ENCODE results near the gene HAS3.
"Not testable (repeated sequence)": the region's sequence is repeated elsewhere in the genome, so short reads cannot be mapped to it uniquely, and the experiment has no call there.

HAS3 gene

GRCh38 chr16:69105501-69106361, at the start of gene HAS3:
Gene HAS3, plus strand, starts transcription at chr16:69105653. Its CDS starts 3,743 bp downstream, at chr16:69109396.
- Mint-ChIP-seq H3K36me3 (peaks cover 3% of the 10 kb centered on the region), H3K27me3 (peaks cover 12% of the 10 kb centered on the region), H3K9me3 (ENCODE audit: low read depth) (no peaks in the 10 kb centered on the region), H3K27ac (no peak within 1 kb of the TSS), H3K4me3 (peak within 1 kb of the TSS; percentile 93), H3K4me1 (ENCODE audit: low read depth) (peaks cover 19% of the 10 kb centered on the region)

GRCh38 chr16:69055980-69056379, 49.5 kb upstream of the HAS3 start:
- Mint-ChIP-seq H3K4me3 (no peak overlapping the region), H3K27ac (peak overlapping the region; percentile 5), H3K27me3 (no peaks in the 10 kb centered on the region), H3K9me3 (ENCODE audit: low read depth) (no peaks in the 10 kb centered on the region), H3K4me1 (ENCODE audit: low read depth) (no peaks in the 10 kb centered on the region), H3K36me3 (no peaks in the 10 kb centered on the region)

GRCh38 chr16:69056421-69056820, 49.0 kb upstream of the HAS3 start:
- no peaks in the 10 kb centered on the region for H3K4me1 Mint-ChIP-seq (ENCODE audit: low read depth)
- H3K27ac Mint-ChIP-seq, result no peak overlapping the region
- H3K27me3 Mint-ChIP-seq, result no peaks in the 10 kb centered on the region
- H3K4me3 Mint-ChIP-seq, result no peak overlapping the region
- no peaks in the 10 kb centered on the region for H3K9me3 Mint-ChIP-seq (ENCODE audit: low read depth)
- no peaks in the 10 kb centered on the region for H3K36me3 Mint-ChIP-seq

GRCh38 chr16:69057400-69058378, 47.8 kb upstream of the HAS3 start:
- H3K27me3 Mint-ChIP-seq, result no peaks in the 10 kb centered on the region
- H3K27ac Mint-ChIP-seq, result no peak overlapping the region

GRCh38 chr16:69063491-69063890, 42.0 kb upstream of the HAS3 start:
- not testable (repeated sequence) for H3K27me3 Mint-ChIP-seq; H3K9me3 Mint-ChIP-seq (ENCODE audit: low read depth); H3K4me1 Mint-ChIP-seq (ENCODE audit: low read depth); H3K4me3 Mint-ChIP-seq; H3K36me3 Mint-ChIP-seq; H3K27ac Mint-ChIP-seq

More at GRCh38 chr16:69057400-69058378, 47.8 kb upstream of the HAS3 start:
- no peak overlapping the region for H3K4me3 Mint-ChIP-seq
- H3K36me3 Mint-ChIP-seq, result no peaks in the 10 kb centered on the region
- no peaks in the 10 kb centered on the region for H3K4me1 Mint-ChIP-seq (ENCODE audit: low read depth)
- no peaks in the 10 kb centered on the region for H3K9me3 Mint-ChIP-seq (ENCODE audit: low read depth)

GRCh38 chr16:69064124-69064763, 41.2 kb upstream of the HAS3 start:
- no peaks in the 10 kb centered on the region for H3K36me3 Mint-ChIP-seq
- no peaks in the 10 kb centered on the region for H3K27me3 Mint-ChIP-seq
- H3K9me3 Mint-ChIP-seq (ENCODE audit: low read depth), result no peaks in the 10 kb centered on the region
- H3K4me1 Mint-ChIP-seq (ENCODE audit: low read depth), result no peaks in the 10 kb centered on the region
- H3K4me3 Mint-ChIP-seq, result no peak overlapping the region
- no peak overlapping the region for H3K27ac Mint-ChIP-seq

- no peaks in the 10 kb centered on the region for H3K36me3 Mint-ChIP-seq
- no peaks in the 10 kb centered on the region for H3K4me1 Mint-ChIP-seq (ENCODE audit: low read depth)
- H3K4me3 Mint-ChIP-seq, result no peak overlapping the region
- no peaks in the 10 kb centered on the region for H3K9me3 Mint-ChIP-seq (ENCODE audit: low read depth)
- no peak overlapping the region for H3K27ac Mint-ChIP-seq
- H3K27me3 Mint-ChIP-seq, result no peaks in the 10 kb centered on the region
Observed at GRCh38 chr16:69064764-69065313, 40.6 kb upstream of the HAS3 start.

GRCh38 chr16:69069504-69069903, 35.9 kb upstream of the HAS3 start:
- H3K27me3 Mint-ChIP-seq, result no peaks in the 10 kb centered on the region
- no peaks in the 10 kb centered on the region for H3K36me3 Mint-ChIP-seq
- no peaks in the 10 kb centered on the region for H3K9me3 Mint-ChIP-seq (ENCODE audit: low read depth)
- H3K4me3 Mint-ChIP-seq, result no peak overlapping the region
- H3K4me1 Mint-ChIP-seq (ENCODE audit: low read depth), result no peaks in the 10 kb centered on the region
- no peak overlapping the region for H3K27ac Mint-ChIP-seq

GRCh38 chr16:69071036-69071435, 34.4 kb upstream of the HAS3 start:
- no peaks in the 10 kb centered on the region for H3K36me3 Mint-ChIP-seq
- H3K4me3 Mint-ChIP-seq, result no peak overlapping the region
- no peak overlapping the region for H3K27ac Mint-ChIP-seq
- no peaks in the 10 kb centered on the region for H3K27me3 Mint-ChIP-seq
- H3K4me1 Mint-ChIP-seq (ENCODE audit: low read depth), result no peaks in the 10 kb centered on the region
- no peaks in the 10 kb centered on the region for H3K9me3 Mint-ChIP-seq (ENCODE audit: low read depth)

GRCh38 chr16:69072640-69072974, 32.8 kb upstream of the HAS3 start:
- no peak overlapping the region for H3K27ac Mint-ChIP-seq
- H3K4me3 Mint-ChIP-seq, result no peak overlapping the region
- no peaks in the 10 kb centered on the region for H3K9me3 Mint-ChIP-seq (ENCODE audit: low read depth)

GRCh38 chr16:69073181-69073702, 32.2 kb upstream of the HAS3 start:
- Mint-ChIP-seq H3K4me3 (no peak overlapping the region), H3K9me3 (ENCODE audit: low read depth) (no peaks in the 10 kb centered on the region), H3K27ac (no peak overlapping the region), H3K36me3 (no peaks in the 10 kb centered on the region), H3K4me1 (ENCODE audit: low read depth) (no peaks in the 10 kb centered on the region), H3K27me3 (no peaks in the 10 kb centered on the region)

More at GRCh38 chr16:69072640-69072974, 32.8 kb upstream of the HAS3 start:
- no peaks in the 10 kb centered on the region for H3K4me1 Mint-ChIP-seq (ENCODE audit: low read depth)
- H3K36me3 Mint-ChIP-seq, result no peaks in the 10 kb centered on the region
- H3K27me3 Mint-ChIP-seq, result no peaks in the 10 kb centered on the region

- Mint-ChIP-seq H3K9me3 (ENCODE audit: low read depth) (no peaks in the 10 kb centered on the region), H3K4me3 (no peak overlapping the region), H3K36me3 (no peaks in the 10 kb centered on the region), H3K4me1 (ENCODE audit: low read depth) (no peaks in the 10 kb centered on the region), H3K27me3 (no peaks in the 10 kb centered on the region), H3K27ac (no peak overlapping the region)
Observed at GRCh38 chr16:69077251-69077650, 28.2 kb upstream of the HAS3 start.

GRCh38 chr16:69078073-69078472, 27.4 kb upstream of the HAS3 start:
- Mint-ChIP-seq H3K36me3 (no peaks in the 10 kb centered on the region), H3K9me3 (ENCODE audit: low read depth) (no peaks in the 10 kb centered on the region), H3K27ac (no peak overlapping the region), H3K27me3 (no peaks in the 10 kb centered on the region), H3K4me1 (ENCODE audit: low read depth) (no peaks in the 10 kb centered on the region), H3K4me3 (no peak overlapping the region)

GRCh38 chr16:69079697-69080096, 25.8 kb upstream of the HAS3 start:
- Mint-ChIP-seq H3K27ac (no peak overlapping the region), H3K9me3 (ENCODE audit: low read depth) (no peaks in the 10 kb centered on the region), H3K27me3 (no peaks in the 10 kb centered on the region), H3K4me3 (no peak overlapping the region), H3K36me3 (no peaks in the 10 kb centered on the region), H3K4me1 (ENCODE audit: low read depth) (no peaks in the 10 kb centered on the region)

Data from activated naive CD8-positive, alpha-beta T cell (primary cell).